HTR-8/SVneo (cell line): Measurements from ENCODE around the gene FKTN.
A peak's percentile ranks its signal among the peaks of the same experiment; 100 is the strongest.
"Not testable (repeated sequence)": the region's sequence is repeated elsewhere in the genome, so short reads cannot be mapped to it uniquely, and the experiment has no call there.

Experiments used
- DNase-seq: peaks from one replicate; pipeline ENCODE4 v3.0.0; 2011; ENCODE audit warnings: low spot score, mixed read lengths; ENCODE audit not compliant: insufficient read length
- FAIRE-seq: peaks from 2 replicates; lab custom pipeline; 2011; peaks lifted over from hg19 to GRCh38; lab: Jason Lieb, UNC

Gene FKTN

DNA sequence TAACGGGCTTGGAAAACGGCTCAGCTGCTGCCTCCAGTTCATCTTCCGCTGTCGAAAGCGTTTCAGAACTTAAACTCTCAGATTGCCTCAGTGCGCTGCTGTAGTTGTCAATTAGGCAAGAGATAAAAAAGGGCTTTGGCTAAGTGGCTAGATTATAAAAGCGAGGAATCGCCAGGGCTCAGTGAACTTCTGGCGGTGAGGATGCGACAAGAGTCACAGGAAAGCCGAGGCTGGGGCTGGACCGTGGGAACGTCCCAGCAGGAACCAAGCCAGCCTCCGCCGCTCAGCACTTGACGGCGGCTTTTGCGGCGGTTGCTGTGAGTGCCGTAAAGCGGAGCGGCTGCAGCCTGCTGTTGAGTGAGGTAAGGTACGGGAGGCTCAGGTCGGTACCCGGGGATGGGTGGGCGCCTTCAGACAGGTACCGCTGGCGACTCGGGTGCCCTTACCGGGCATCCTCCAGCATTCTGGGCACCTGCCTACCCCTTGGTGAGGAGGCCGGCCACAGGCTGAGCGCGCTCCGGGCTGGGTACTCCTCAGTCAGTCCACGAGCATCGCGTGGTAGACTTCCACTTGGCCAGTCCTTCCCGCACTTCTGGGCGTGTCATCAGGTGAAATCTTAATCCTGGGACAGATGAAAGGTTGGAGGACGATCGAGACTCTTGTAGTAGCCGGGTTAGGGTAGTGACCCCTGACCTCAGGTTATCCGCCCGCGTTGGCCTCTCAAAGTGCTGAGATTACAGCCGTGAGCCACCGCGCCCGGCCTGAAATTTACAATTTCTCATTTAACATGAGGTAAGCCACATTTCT, at the start of gene FKTN:
FKTN (plus strand) TSS at position 328 of the 807 bp plus-strand sequence. CDS start 16,902 bp downstream, outside the sequence.
- FAIRE-seq = peak; percentile 13
- peak; percentile 84 for DNase-seq

DNA sequence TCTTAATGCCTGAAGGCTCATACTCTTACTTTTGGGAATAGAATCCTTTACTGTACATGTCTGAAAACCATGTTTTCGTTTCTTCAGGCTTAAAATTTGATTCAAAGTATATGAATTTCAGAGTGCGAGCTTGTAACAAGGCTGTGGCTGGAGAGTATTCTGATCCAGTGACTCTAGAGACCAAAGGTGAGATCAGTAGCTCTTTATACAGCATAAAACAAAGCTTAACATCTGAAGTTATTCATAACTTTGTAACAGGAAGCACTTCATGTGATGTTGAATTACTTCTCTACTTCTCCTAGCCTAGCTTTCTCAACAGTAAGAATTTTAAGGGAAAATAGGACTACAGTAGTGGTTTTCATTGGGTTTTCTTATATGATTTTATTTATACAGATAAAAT, 49.4 kb upstream of the FKTN start:
- DNase-seq (no peak), FAIRE-seq (no peak)

DNA sequence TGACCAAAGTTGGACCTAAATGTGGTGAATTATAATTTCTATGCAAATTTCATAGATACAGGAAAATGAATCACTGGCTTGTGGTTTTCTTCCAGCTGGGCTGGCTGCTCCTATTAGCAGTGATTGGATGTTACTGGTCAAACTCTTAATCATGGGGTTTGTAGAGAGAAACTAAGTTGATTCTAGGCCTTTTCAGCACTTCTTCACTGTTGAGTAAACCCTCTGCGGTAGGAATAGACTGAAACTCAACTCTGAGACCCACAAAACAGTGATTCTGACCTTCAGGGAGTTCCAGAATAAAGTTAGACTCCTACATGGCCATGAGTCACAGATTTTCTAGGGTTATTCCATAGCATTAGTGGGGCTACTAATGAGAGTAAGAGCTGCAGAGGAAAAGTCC, 47.9 kb upstream of the FKTN start:
- DNase-seq = no peak
- FAIRE-seq = no peak

DNA sequence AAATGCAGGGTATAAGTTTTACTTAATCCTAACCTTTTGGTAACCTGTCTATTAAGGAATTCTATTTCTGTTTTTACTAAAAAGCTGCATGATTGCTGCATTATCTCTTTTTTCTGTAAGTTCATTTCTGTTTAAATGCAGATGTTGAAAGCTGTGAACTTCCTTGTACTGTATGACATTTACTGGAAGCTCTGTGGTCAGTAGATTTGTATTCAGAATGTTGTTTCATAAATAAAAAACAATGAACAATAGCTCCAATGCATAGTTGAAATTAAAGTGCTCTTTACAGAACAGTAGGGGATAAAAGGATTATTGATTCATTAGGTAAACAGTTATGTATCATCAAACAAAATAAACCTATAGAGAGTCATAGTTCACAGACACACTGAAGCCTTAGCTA, 46.5 kb upstream of the FKTN start:
- no peak for DNase-seq
- no peak for FAIRE-seq

DNA sequence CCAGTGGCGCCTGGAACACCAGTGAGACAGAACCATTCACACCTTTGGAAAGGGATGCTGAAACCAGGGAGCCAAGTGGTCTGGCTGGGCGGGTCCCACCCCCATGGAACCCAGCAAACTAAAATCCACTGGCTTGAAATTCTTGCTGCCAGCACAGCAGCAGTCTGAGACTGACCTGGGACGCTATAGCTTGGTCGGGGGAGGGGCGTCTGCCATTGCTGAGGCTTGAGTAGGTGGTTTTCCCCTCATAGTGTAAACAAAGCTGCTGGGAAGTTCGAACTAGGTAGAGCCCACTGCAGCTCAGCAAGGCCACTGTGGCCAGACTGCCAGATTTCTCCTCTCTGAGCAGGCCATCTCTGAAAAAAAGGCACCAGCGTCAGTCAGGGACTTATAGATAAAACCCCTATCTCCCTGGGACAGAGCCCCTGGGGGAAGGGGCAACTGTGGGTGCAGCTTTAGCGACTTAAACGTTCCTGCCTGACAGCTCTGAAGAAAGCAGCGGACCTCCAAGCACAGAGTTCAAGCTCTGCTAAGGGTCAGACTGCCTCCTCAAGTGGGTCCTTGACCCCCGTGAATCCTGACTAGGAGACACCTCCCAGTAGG, 42.0 kb upstream of the FKTN start:
- FAIRE-seq = no peak

DNA sequence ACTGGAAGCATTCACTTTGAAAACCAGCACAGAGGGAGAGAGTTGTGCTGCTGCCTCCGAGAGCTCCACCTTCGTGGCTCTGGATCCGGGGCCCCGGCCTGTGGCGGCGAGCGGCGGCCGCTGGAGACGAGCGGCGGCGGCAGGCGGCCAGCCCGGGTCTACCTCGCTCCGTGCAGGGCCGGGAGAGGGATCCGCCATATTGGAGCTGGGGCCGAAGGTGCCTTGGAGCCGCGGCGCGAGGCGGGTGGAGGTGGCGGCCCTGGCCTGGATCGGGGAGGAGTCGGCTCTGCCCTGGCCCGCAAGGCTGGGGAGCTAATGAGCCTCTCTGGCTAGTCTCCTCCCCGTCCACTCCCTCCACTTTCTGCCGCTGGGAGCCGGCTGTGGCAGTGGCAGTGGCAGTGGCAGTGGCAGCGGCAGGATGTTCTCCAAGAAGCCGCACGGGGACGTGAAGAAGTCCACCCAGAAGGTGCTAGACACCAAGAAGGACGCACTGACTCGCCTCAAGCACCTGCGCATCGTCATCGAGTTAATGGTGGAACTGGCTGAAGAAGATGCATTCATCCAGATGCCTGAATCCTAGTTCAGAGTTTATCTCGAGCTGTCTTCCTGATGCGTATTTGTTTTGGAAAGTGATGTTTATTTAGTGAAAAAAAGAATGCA, 38.1 kb upstream of the FKTN start:
- not testable (repeated sequence) for FAIRE-seq, DNase-seq

More for the DNA sequence above, 42.0 kb upstream of the FKTN start:
- no peak for DNase-seq

DNA sequence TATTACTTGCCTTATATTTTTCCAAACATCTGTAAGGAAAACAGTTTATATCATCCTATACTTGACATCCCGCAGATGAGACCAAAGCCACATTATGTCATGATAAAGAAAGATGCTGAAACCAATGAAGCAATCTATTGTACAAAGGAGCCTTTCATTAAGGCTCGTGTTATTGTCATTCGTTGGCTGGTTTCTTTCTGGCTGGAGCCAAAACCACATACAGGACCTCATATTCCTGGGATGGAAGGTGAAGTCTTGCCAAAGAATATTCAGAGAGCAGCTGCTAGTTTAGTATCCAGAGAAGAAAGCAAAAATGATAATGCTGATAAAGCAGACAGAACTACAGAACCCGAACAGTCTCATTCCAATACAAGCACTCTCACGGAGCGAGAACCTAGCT, 36.9 kb upstream of the FKTN start:
- FAIRE-seq, DNase-seq: not testable (repeated sequence)

DNA sequence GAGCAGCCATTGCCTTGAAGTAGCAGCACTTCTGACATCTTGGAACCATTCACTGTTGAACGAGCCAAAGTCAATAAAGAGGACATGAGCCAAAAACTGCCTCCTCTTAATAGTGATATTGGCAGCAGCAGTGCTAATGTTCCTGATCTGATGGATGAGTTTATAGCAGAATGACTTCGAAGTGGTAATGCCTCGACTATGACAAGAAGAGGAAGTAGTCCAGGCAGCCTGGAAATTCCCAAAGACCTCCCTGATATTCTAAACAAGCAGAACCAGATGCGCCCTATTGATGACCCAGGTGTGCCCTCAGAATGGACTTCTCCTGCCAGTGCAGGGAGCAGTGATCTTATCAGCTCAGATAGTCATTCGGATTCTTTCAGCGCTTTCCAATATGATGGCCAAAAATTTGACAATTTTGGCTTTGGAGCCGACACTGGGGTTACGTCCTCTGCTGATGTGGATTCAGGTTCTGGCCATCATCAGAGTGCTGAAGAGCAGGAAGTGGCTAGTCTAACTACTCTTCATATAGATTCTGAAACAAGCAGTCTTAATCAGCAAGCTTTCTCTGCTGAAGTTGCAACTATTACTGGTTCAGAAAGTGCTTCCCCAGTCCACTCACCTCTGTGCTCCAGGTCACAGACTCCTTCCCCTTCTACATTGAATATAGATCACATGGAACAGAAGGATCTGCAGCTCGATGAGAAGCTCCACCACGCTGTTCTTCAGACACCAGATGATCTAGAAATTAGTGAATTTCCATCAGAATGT, 35.1 kb upstream of the FKTN start:
- not testable (repeated sequence) for FAIRE-seq, DNase-seq

DNA sequence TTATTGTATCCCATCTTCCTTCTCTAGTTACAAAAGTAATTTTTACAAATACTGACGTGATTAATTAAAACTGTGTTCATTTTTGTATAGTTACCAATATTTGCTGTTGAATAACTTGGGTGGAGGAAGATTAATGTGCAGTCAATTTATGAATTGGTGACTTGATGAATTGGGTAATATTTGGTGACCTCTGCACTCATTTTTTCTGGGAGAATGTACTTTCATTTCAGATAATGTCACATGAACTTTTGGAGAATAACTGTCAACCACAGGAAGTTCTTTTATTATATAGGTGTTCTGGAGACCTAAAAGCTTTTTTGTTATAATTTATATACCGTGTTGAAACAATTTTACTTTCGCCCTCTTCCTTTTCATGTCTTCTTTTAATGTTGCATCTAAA, 26.4 kb upstream of the FKTN start:
- no peak for DNase-seq
- no peak for FAIRE-seq

DNA sequence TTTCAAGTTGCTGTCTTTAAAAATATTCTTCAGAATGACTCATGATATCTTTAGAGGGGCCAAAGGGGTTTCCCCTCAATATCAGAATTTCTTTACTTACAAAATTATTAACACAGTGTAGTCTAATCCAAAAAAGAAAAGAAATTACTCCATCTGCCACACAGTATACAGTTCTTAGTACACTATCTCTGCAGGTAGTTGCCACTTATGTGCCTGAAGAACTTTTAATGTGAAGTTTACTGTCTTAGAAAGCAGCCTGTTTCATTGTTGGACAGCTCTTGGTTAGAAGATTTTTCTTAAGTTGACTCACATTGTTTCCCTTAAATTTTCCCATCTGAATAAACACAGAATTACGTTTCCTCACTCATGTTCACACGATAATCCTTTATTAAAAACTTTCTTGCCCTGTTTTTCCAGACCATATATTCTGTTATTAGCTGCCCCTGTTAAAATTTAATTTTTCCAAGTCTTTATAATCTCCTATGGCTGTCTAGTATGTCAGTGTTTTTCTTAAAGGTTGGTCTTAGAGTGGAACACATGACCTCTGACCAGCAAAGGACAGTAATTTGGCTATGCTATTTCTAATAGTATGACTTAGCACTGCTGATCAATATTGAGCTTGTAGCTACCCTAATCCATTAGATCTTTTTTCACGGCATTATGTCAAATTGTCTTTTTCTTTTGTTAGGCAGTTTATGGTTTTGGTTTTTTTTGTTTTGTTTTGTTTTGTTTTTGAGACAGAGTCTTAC, 21.8 kb upstream of the FKTN start:
- FAIRE-seq = no peak
- DNase-seq = no peak

DNA sequence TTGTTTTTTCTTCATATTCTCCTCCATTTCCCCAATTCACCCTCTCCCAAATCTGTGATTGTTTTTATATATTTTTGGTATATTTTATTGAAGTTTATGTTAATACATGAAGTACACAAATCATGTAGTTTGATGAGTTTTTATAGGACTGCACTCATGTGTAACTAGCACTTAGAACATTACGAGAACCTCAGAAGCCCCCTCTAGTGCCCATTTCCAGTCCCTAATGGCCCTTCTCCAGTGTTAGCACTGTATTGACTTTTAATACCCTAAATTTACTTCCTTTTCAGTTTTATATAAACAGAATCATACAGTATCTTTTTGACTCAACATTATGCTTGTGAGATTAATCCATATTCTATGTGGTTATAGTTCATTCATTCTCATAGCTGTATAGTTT, 18.5 kb upstream of the FKTN start:
- DNase-seq = no peak
- no peak for FAIRE-seq

DNA sequence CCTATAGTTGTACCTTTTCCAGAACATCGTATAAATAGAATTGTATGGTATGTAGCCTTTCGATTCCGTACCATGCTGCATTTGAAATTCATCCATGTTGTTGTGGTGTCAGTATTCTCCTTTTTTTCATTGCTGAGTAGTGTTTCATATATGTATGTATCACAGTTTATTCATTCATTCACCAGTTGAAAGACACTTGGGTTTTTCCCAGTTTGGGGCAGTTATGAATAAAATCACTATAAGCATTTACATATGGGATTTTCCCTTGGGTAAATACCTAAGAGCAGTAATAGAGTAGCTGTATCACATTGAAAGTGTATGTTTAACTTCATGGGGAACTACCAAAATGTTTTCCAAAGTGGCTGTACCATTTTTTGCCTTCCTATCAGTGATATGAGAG, 16.1 kb upstream of the FKTN start:
- FAIRE-seq (no peak), DNase-seq (no peak)

DNA sequence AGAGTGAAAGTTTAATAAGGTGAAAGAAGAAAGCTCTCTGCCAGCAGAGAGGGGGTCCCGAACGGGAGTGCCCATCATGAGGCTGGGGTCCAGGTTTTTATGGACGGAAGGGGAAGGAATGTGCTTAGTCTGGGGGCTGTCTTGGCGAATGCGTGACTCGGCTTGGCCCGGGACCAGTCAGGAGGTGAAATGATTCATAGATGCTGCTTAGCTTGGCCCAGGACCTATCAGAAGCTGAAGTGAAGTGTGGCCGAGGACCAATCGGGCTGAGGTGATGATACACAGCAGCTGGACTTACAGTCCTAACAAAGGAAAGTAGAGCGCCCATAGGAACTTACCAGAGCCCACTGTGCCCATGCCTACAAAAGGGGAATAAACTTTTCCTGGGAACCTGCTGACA, 3.9 kb upstream of the FKTN start:
- FAIRE-seq (no peak), DNase-seq (no peak)

DNA sequence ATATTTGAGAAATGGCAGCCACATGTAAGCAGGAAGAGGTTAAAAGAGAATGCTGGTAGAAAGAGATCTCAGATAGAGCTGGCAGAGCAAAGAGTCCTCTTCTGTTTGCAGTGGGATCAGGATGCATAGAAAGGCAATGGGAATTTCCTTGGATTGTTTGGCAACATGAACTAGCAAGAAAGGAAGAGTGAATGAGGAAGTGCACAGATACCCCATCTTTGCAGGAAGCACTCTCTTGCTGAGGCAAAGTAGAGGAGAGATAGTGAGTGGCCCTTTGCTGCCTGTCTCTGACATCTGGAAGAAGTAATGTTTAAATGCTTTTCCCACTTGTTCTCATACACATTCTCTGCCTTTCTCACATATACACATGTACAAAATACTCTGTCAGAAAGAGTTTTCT, 14.5 kb downstream of the FKTN start:
- FAIRE-seq (no peak), DNase-seq (no peak)

DNA sequence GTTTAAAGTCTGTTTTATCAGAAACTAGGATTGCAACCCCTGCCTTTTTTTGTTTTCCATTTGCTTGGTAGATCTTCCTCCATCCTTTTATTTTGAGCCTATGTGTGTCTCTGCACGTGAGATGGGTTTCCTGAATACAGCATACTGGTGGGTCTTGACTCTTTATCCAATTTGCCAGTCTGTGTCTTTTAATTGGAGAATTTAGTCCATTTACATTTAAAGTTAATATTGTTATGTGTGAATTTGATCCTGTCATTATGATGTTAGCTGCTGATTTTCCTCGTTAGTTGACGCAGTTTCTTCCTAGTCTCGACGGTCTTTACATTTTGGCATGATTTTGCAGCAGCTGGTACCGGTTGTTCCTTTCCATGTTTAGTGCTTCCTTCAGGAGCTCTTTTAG, 22.0 kb downstream of the FKTN start:
- not testable (repeated sequence) for DNase-seq, FAIRE-seq

DNA sequence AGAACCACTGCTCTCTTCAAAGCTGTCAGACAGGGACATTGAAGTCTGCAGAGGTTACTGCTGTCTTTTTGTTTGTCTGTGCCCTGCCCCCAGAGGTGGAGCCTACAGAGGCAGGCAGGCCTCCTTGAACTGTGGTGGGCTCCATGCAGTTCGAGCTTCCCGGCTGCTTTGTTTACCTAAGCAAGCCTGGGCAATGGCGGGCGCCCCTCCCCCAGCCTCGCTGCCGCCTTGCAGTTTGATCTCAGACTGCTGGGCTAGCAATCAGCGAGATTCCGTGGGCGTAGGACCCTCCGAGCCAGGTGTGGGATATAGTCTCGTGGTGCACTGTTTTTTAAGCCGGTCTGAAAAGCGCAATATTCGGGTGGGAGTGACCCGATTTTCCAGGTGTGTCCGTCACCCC, 23.6 kb downstream of the FKTN start:
- FAIRE-seq, DNase-seq: not testable (repeated sequence)

DNA sequence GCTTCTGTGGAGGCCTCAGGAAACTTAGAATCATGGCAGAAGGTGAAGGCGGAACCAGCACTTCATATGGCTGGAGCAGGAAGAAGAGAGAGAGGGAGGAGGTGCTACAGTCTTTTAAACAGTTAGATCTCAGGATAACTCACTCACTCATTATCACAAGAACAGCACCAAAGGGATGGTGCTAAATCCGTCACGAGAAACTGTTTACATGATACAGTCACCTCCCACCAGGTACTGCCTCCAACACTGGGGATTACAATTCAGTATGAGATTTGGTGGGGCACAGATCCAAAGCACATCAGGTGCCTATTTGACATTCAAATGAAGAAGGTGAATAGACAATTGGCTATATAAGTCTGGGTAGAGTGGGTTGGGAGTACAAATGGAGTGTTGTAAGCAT, 35.2 kb downstream of the FKTN start:
- FAIRE-seq = no peak
- no peak for DNase-seq

DNA sequence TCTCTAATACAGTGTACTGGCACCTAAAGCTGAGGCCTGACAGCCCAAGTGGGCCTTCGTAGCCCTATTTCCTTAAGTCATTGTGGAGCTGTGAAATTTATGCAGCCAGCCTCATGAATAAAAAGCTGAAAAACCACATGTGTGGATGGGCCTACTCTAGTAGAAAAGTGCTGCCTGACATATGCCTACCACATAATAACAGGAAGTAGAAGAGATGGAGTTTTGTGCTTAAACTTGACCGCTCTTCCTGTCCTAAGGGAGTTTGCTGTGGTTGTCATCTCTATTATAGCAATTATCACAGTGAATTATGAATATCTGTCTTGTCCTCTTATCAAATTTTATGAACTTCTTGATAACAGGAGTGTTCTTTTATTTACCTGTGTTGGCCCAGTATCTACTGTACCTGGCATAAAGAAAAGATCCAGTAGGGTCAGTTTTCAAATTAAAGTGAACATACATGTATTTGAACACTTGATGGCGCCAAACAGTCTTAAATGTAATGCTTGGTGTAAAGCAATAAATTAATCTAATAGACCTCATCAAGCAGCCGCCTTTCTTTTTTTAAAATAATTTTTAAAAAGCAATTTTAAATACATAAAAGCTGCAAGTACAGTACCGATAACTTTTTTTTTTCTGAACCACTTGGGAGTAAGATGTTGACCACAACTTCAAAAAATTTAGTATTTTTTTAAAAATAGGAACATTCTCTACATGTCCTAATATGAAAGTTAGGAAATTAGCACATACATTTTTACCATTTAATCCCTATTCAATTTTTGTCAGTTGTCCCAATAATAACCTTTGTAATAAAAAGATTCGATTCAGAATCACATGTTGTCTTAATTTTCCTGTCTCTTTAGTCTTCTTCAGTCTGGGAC, 51.0 kb downstream of the FKTN start:
- FAIRE-seq (no peak), DNase-seq (peak; percentile 22)

DNA sequence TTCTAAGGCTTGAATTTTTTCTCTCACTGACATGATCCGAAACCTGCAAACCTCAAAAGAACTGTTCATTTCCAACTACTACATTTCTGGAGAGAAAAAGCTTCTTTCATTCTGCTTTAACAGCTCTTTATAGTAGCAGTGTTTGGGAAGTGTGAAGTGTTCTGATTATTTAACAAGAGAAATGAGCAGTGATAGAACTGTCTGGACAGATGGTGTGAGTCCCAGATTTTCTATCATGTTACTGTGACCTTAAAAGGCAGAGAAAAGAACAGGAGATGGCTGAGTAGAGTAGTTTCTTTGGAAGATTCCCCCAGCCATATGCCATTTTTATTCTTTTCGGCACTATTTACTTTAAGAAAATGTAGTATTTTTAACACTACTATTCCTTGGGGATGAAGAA, 63.1 kb downstream of the FKTN start:
- FAIRE-seq (no peak), DNase-seq (no peak)
